Measurements from ENCODE around the gene FBXL16. TPM values are rescaled to one million over a fixed set of nuclear protein-coding genes. Genes with fewer than 3 reads are reported as not detected.

FBXL16 gene
- total RNA-seq, 1 donor from 2014 or later = 0.53 TPM

DNA sequence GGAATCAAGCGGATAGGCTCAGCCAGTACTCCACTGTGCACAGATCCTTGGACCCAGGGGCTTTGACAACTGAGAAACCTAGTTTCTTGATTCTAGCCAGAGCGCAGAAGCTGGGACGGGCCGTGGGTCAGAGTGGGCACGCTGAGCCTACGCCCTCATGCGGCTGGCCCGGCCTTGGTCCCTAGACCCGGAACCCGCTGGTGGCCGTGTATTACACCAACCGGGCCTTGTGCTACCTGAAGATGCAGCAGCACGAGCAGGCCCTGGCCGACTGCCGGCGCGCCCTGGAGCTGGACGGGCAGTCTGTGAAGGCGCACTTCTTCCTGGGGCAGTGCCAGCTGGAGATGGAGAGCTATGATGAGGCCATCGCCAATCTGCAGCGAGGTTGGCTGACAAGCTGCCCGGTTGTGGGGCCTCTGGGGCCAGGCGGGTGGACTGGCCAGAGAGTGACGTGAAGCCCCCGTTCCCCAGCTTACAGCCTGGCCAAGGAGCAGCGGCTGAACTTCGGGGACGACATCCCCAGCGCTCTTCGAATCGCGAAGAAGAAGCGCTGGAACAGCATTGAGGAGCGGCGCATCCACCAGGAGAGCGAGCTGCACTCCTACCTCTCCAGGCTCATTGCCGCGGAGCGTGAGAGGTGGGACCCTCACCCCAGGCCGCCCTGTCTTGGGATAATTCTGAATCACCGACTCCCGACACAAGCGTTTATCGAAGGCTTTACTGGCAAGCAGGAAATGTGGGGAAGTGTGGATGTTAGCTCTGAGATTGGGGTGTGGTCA, 24.4 kb downstream of the FBXL16 start:
- Histone ChIP-seq H3K27me3 (ENCODE audit: control insufficient read depth, insufficient read depth, low read length) (no peaks in the 10 kb centered on the region), H3K36me3 (ENCODE audit: control insufficient read depth, insufficient read depth, low read length) (peaks cover 26% of the 10 kb centered on the region), H3K4me3 (ENCODE audit: low read depth, low read length) (peak overlapping the region; percentile 72)
- DNase-seq (ENCODE audit: low read depth) (peak; percentile 17), FAIRE-seq (peak; percentile 7)
- TF ChIP-seq, protein P1, sequence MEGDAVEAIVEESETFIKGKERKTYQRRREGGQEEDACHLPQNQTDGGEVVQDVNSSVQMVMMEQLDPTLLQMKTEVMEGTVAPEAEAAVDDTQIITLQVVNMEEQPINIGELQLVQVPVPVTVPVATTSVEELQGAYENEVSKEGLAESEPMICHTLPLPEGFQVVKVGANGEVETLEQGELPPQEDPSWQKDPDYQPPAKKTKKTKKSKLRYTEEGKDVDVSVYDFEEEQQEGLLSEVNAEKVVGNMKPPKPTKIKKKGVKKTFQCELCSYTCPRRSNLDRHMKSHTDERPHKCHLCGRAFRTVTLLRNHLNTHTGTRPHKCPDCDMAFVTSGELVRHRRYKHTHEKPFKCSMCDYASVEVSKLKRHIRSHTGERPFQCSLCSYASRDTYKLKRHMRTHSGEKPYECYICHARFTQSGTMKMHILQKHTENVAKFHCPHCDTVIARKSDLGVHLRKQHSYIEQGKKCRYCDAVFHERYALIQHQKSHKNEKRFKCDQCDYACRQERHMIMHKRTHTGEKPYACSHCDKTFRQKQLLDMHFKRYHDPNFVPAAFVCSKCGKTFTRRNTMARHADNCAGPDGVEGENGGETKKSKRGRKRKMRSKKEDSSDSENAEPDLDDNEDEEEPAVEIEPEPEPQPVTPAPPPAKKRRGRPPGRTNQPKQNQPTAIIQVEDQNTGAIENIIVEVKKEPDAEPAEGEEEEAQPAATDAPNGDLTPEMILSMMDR (IDR thresholded peaks at IDR 0.05; ENCODE audit: insufficient read depth, low read length, severe bottlenecking) = peak; percentile 36

DNA sequence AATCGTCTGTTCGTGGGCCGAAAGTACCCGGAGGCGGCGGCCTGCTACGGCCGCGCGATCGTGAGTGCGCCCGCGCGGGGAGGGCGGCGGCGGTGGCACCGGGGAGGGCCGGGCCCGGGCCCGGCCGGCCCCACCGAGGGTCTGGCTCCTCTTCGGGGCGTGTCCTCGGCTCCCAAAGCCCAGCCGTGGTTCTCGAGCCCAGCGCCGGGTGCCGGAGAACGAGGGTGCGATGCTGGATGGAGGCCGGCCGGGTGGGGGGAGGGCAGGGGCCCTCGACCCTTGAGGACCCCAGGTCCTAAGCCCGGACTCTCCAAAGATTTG, 25.0 kb downstream of the FBXL16 start:
- Histone ChIP-seq H3K36me3 (ENCODE audit: control insufficient read depth, insufficient read depth, low read length) (peaks cover 26% of the 10 kb centered on the region), H3K4me3 (ENCODE audit: low read depth, low read length) (peak overlapping the region; percentile 72), H3K27me3 (ENCODE audit: control insufficient read depth, insufficient read depth, low read length) (no peaks in the 10 kb centered on the region)
- FAIRE-seq = no peak
- TF ChIP-seq, protein P1 (IDR thresholded peaks at IDR 0.05; ENCODE audit: insufficient read depth, low read length, severe bottlenecking) = no peak
- no peak for DNase-seq (ENCODE audit: low read depth)

DNA sequence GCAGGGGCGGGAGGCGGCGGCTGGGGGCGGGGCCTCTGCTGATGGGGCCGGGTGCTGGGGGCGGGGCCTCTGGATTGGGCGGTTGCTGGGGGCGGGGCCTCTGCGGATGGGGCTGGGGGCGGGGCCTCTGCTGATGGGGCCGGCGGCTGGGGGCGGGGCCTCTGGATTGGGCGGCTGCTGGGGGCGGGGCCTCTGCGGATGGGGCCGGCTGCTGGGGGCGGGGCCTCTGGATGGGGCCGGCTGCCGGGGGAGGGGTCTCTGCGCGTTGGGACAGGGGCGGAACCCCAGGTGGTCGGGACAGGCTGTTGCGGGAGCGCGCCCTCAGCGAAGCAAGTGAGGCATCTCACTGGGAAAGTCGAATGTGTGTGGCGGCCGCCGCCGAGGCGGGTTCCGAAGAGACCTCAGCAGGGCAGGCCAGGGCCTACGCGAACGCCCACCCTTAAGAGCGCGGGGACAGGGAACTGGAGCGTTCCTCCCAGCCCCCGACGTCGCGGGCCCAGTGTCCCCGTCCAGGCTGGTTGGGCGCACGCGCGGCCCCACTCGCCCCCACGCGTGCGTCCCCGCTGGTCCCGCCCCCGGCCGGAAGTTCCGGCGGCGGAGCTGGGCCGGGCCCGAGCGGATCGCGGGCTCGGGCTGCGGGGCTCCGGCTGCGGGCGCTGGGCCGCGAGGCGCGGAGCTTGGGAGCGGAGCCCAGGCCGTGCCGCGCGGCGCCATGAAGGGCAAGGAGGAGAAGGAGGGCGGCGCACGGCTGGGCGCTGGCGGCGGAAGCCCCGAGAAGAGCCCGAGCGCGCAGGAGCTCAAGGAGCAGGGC, 25.6 kb downstream of the FBXL16 start, which contains the start of gene STUB1:
STUB1 (plus strand) TSS at position 597 of the 811 bp plus-strand sequence; CDS start at position 713, 116 bp downstream.
- H3K36me3 ChIP-seq (ENCODE audit: control insufficient read depth, insufficient read depth, low read length) = peaks cover 22% of the 10 kb centered on the region
- TF ChIP-seq, protein P1 (IDR thresholded peaks at IDR 0.05; ENCODE audit: insufficient read depth, low read length, severe bottlenecking) = no peak
- H3K27me3 ChIP-seq (ENCODE audit: control insufficient read depth, insufficient read depth, low read length) = no peaks in the 10 kb centered on the region
- DNase-seq (ENCODE audit: low read depth) = peak; percentile 61
- H3K4me3 ChIP-seq (ENCODE audit: low read depth, low read length) = peak within 1 kb of the TSS; percentile 72
- FAIRE-seq = no peak

DNA sequence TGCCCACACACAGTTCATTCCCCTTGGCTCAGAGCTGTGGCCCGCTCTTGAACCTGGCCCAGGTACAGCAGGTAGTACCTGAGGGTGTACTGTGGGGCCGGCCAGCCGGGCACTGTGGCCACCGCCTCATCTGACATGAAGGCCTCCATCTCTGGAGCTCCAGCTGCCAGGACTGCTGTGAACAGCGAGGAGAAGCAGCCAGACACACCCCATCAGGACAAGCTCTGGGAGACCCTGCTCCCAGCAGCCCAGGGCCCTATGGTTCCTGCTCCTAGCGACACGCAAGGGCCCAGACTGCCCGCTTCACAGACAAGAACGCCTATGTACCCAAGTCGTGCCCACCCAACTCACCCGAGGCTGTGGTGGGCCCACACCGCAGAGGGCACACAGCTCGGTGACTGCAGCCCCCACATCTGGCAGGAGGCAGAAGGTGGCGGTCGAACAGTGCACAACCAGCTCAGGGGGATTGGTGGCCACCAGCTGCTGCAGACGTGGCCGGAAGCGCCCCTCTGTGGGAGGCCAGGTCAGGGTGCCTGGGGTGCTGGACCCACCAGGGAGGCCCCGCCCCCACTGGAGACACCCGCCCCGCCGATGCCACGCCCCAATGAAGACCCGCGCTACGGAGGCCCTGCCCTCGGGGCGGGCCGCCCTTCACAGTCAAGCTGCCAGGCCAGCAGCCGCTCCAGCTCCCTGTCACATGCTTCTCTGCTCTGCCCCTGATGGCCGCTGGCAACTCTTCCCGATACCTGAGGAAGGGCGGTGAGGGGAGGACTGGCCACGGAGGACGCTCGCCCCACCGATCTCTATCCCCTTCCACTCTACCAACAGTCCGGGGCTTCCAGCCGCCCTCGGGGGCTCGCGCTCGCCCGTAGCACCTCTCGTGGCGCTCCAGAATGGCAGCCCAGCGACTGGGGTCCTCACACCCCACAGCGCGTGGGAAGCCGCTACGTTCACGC, 26.5 kb downstream of the FBXL16 start:
- FAIRE-seq = no peak
- TF ChIP-seq, protein P1 (IDR thresholded peaks at IDR 0.05; ENCODE audit: insufficient read depth, low read length, severe bottlenecking) = no peak
- no peak for DNase-seq (ENCODE audit: low read depth)
- no peaks in the 10 kb centered on the region for H3K27me3 ChIP-seq (ENCODE audit: control insufficient read depth, insufficient read depth, low read length)
- H3K36me3 ChIP-seq (ENCODE audit: control insufficient read depth, insufficient read depth, low read length) = peaks cover 25% of the 10 kb centered on the region
- peak overlapping the region; percentile 42 for H3K4me3 ChIP-seq (ENCODE audit: low read depth, low read length)

DNA sequence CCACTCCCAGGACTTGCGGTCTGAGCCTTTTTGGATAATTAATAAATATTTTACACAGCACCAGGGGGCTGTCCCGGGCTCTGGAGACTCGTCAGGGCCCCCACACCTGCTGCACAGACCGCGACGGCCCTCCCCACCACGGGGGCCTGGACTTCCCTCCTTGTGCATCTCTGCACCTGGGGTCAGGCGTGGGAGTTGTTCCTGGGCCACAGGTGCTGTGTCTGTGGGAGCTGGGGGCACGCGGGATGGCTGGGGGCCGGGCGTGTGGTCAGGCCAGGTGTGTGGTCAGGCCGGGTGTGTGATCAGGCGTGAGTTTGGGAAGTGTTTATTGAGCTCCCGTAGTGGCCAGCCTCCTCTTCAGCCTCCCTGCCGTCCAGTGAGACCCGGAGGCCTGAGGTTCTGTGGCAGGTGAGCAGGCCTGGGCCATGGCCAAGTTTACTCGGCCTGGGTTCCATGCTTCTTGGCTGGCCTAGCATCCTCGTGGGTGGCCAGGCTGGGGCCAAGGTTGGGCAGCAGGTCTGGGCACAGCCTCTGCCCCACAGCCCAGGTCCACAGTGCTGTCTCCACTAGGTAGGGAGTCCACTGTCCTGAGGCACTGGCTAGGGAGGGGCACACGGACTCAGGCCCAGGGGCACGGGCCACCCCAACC, 27.3 kb downstream of the FBXL16 start:
- FAIRE-seq (no peak), DNase-seq (ENCODE audit: low read depth) (no peak)
- TF ChIP-seq, protein P1 (IDR thresholded peaks at IDR 0.05; ENCODE audit: insufficient read depth, low read length, severe bottlenecking) = no peak
- no peaks in the 10 kb centered on the region for H3K27me3 ChIP-seq (ENCODE audit: control insufficient read depth, insufficient read depth, low read length)
- peak overlapping the region; percentile 42 for H3K4me3 ChIP-seq (ENCODE audit: low read depth, low read length)
- peaks cover 28% of the 10 kb centered on the region for H3K36me3 ChIP-seq (ENCODE audit: control insufficient read depth, insufficient read depth, low read length)

Data from bronchial epithelial cell (primary cell).